ENCODE measurements around the gene FAM241A.
"Not testable (repeated sequence)": the region's sequence is repeated elsewhere in the genome, so short reads cannot be mapped to it uniquely, and the experiment has no call there.

FAM241A gene

GRCh38 chr4:112140536-112140935 is 4.7 kb upstream of the FAM241A start:
- no peak for DNase-seq

- no peak for DNase-seq
Measured at GRCh38 chr4:112141366-112142138, 3.7 kb upstream of the FAM241A start.

GRCh38 chr4:112142182-112142581 is 3.1 kb upstream of the FAM241A start:
- DNase-seq, result no peak

DNA sequence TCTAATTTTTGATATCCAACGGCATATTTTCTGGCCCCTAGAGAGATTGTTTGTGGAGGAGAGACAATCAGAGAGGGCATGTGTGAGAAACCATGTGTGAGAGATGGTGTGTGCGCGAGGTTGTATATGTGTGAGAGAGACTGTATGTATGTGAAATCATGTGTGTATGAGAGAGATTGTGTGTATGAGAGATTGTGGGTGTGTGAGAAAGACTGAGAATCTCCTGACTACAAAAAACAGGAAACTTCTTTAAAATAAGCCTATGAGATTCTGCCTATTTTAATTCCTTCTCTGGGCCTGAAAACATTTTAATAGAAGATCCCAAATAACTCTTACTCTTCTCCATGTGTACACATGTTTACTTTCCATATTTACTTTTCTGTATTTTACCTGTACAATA is 1.5 kb upstream of the FAM241A start:
- no peak for DNase-seq

- peak in 1 of 2 experiments; percentile 20 for DNase-seq
Measured at GRCh38 chr4:112144546-112145325, 518 bp upstream of the FAM241A start.

- DNase-seq, result no peak
Measured at GRCh38 chr4:112145790-112146501, 692 bp downstream of the FAM241A start.

DNA sequence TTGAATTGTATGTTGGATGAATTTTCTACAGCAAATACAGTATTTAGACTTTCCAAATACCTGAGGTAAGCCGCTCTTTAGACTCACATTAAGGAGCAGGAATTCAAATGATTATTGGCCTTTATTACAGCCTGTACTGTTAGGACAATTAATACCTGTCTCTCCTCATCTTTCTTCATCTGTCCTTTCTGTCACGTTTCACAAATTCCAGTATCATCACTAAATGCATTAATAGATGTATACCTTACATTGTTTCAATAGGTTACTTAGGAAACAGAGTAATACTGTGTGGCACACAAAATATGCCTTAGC is 1.2 kb downstream of the FAM241A start:
- no peak for DNase-seq

- DNase-seq, result no peak
Measured at GRCh38 chr4:112147697-112148096, 2.4 kb downstream of the FAM241A start.

GRCh38 chr4:112150920-112151319 is 5.7 kb downstream of the FAM241A start:
- no peak for DNase-seq

- DNase-seq, result no peak
Measured at GRCh38 chr4:112152521-112152920, 7.3 kb downstream of the FAM241A start.

DNA sequence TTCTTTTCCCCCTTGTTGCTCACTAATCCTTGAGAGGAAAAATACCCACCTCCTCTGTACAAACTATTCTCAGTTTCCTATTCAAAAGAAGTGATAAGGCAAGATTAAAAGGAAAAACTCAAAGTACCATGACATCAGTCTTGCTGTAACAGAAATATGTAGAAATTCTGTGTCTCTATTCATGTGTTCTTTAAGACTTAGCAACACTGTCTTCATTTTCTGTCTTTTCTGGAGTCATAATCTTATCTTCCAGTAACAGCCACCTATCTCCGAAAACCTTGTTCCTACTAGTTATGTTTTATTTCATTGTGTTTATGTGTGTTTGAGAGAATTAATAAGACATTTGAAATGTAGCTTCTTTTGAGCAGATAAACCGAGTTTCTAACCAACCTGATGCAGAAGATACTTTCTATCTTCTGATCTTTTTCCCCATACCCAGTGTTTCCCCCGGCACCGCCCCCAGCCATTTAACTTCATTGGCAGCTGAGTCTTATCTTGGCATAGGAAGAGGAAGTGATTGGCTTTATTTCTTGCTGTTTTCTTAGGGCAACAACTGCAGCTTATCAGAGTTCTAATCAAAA is 8.0 kb downstream of the FAM241A start:
- DNase-seq, result no peak

- no peak for DNase-seq
Measured at GRCh38 chr4:112156112-112156511, 10.9 kb downstream of the FAM241A start.

GRCh38 chr4:112156553-112156952 is 11.3 kb downstream of the FAM241A start:
- DNase-seq, result no peak

DNA sequence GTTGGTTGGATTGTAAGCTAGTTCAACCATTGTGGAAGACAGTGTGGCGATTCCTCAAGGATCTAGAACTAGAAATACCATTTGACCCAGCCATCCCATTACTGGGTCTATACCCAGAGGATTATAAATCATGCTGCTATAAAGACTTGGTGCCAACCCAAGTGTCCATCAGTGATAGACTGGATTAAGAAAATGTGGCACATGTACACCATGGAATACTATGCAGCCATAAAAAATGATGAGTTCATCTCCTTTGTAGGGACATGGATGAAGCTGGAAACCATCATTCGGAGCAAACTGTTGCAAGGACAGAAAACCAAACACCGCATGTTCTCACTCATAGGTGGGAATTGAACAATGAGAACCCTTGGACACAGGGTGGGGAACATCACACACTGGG is 18.5 kb downstream of the FAM241A start:
- DNase-seq, result not testable (repeated sequence)

GRCh38 chr4:112167794-112168193 is 22.5 kb downstream of the FAM241A start:
- DNase-seq, result no peak

DNA sequence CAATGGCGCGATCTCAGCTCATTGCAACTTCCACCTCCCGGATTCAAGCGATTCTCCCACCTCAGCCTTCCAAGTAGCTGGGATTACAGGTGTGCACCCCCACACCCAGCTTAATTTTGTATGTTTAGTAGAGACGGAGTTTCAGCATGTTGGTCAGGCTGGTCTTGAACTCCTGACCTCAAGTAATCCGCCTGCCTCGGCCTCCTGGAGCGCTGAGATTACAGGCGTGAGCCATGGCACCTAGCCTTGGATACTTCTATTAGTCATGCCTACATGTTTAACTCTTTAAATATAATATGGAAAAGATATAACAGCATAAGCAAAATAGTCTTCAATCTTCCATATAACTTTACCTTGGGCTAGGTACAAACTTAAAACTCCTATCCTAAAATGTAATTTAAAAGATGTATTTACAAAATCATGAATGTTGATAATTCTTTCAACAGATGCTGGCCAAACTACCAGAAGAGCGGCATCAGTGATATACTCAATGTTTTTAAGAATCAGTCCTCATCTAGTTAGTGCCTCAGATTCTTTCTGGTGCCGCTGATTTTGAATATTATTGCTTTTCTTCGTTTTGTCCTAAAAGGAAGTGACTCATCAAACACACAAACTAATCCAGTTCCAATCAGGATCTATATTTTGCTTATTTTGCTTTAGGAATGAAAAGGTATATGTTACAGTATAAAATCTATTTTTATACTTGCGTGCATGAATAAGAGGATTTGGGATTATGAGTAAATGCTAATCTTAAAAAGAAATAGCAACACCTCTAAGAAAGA is 23.7 kb downstream of the FAM241A start:
- no peak for DNase-seq

DNA sequence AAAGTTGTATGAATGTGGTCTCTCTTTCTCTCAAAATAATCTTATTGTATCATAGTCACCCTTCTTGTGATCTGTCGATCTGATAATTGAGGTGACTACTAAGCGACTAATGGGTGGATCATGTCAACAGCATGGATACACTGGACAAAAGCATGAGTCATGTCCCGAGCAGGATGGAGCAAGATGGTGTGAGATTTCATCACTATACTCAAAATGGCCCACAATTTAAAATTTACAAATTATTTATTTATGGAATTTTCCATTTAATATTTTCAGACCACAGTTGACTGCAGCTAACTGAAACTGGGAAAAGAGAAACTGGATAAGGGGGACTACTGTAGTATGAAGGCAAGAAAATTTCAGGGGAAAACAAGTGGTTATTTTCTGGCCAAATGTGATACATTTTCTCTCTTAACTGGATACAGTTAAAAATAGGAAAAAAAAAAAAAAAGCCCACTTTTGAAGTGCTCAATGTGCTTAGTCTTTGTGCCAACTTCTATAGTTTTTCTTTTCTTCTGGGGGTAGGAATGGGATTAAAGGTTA is 25.3 kb downstream of the FAM241A start:
- no peak for DNase-seq

- not testable (repeated sequence) for DNase-seq
Measured at GRCh38 chr4:112171051-112171763, 26.0 kb downstream of the FAM241A start.

DNA sequence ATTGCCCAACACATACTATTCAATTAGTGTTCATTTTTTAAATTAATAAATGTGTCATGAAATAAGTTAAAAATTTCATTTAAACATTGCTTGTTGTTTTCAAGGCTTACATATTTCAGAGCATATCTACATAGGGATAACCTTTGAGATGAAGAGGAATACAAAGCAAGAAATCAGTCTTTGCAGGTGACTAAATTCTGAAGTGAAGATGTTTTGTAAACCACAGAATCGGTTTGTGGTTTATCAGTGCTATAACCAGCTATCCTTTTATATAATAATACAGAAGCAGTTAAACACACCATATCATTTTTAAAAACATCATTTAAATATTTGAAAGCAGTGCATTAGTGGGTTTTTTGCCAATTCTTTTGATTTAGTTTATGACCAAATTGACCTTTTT is 26.9 kb downstream of the FAM241A start:
- no peak for DNase-seq

DNA sequence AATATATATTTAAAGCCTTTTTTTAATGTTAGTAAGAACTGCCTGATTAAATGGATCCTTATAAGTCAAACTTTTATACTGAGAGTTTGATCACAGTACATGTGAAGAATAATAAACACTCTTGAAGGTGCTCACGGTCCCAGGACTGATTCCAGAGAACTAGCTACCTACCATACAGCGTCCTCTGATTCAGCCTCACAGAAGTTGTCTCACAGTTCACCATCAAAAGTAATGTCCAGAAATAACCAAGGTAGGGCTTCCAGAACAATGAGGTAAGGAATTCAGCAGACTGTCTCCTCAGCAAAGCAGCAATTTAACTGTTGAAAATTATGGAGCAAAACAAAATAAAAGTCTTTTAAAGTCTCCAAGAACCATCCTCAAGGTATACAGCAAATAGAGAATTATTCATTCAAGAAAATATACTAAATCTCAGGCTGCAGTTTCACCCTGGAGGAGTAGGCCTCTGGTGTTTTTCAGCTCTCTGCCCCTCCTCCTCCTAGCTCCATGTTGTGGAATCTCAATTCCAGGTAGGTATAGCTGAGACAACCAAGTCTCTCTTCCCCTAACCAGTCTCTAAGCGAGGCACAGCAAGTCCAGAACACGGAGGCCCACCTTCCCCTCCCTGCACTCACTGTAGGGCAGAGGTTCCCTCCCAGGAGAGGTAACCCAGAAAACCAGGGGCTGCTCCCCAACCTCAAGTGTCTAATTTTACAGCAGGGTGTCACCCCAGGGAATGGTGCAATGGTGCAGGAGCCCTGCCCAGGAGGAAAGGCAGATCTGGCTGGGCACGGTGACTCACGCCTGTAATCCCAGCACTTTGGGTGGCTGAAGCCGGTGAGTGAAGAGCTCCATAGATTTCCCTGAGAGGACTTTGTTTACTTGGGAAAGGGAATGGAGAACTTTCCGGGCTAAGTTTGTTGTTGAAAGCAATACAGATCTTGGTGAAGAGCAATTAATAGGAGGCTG is 28.6 kb downstream of the FAM241A start:
- no peak for DNase-seq

Data from NCI-H187 (cell line).